Naive thymus-derived CD8-positive, alpha-beta T cell (primary cell): ENCODE data around the gene TULP3. TPM values are rescaled to one million over a fixed set of nuclear protein-coding genes. Genes with fewer than 3 reads are reported as not detected.
A peak's percentile ranks its signal among the peaks of the same experiment; 100 is the strongest.

ENCODE experiments used
- ATAC-seq, 2 donors: fragments of 150-1000 bp; cut with Tn5 transposase in 1 of 2; sonication (Bioruptor Pico), chemical (Tn5 transposase) in 1 of 2; 1 replicate in 1 of 2; 2 replicates in 1 of 2; pipeline ENCODE4 v1.10.0; 2021; ENCODE audit warnings: mild to moderate bottlenecking in 2 of 2, moderate library complexity in 2 of 2
- POLR2A ChIA-PET: fragments of 350-600 bp; sonication (Branson Sonifier 250); formaldehyde crosslinking; loops from one replicate; lab custom pipeline; 2021; ENCODE audit warnings: antibody characterized with exemption; lab: Charles Lee
- DNase-seq, 10 donors: peaks; one replicate each; pipeline versions ENCODE4 v3.0.0 to v3.0.0-alpha.2; 2020 to 2022
- H3K27ac Mint-ChIP-seq, 10 donors: one replicate each; pipeline ENCODE4 v1.8.0; 2020 to 2022; ENCODE audit warnings: mild to moderate bottlenecking in 10 of 10, mixed read lengths in 10 of 10, moderate library complexity in 4 of 10, inconsistent platforms in 1 of 10
- H3K27me3 Mint-ChIP-seq, 5 donors: one replicate each; pipeline ENCODE4 v1.8.0; 2021 to 2022; ENCODE audit warnings: mixed read lengths in 5 of 5
- H3K36me3 Mint-ChIP-seq, 3 donors: one replicate each; pipeline ENCODE4 v1.8.0; 2020 to 2022; ENCODE audit warnings: mixed read lengths in 3 of 3, mild to moderate bottlenecking in 2 of 3, inconsistent platforms in 1 of 3
- H3K4me1 Mint-ChIP-seq, 4 donors: one replicate each; pipeline ENCODE4 v1.8.0; 2021 to 2022; ENCODE audit warnings: mixed read lengths in 4 of 4
- H3K4me3 Mint-ChIP-seq, 10 donors: one replicate each; pipeline ENCODE4 v1.8.0; 2020 to 2022; ENCODE audit warnings: mild to moderate bottlenecking in 10 of 10, mixed read lengths in 10 of 10, moderate library complexity in 6 of 10, inconsistent platforms in 1 of 10
- H3K9me3 Mint-ChIP-seq, 9 donors: one replicate each; pipeline ENCODE4 v1.8.0; 2020 to 2022; ENCODE audit warnings: mixed read lengths in 9 of 9, mild to moderate bottlenecking in 3 of 9, inconsistent platforms in 1 of 9, moderate library complexity in 1 of 9
- polyA plus RNA-seq, 3 donors: library from polyadenylated mRNA; unstranded; fragments of 300-500 nt; fragmentation: Illumina TruSeq; gene quantifications; one replicate each; pipeline ENCODE4 v1.2.3, GENCODE V29; 2021
- total RNA-seq, 8 experiments: library from RNA in 2 of 8; stranded (reverse) in 2 of 8; gene quantifications; one replicate each; pipeline ENCODE4 v1.2.3 and lab custom pipeline; 2021 to 2026

Gene TULP3
- total and polyA plus RNA-seq, 5 experiments from 2014 or later: 5.8 to 11.1 (median 8.8) TPM

- Mint-ChIP-seq H3K36me3 (peaks cover 4 to 35% (median 14%) of the 10 kb centered on the region in 3 donors), H3K4me1 (peaks cover 0 to 1% (median 0%) of the 10 kb centered on the region in 4 donors), H3K27me3 (no peaks in the 10 kb centered on the region), H3K27ac (peak overlapping the region in 1 of 10 donors; percentile 8), H3K4me3 (no peak overlapping the region), H3K9me3 (no peaks in the 10 kb centered on the region)
- ATAC-seq: no peak
- no peak for DNase-seq
- POLR2A ChIA-PET: no interaction called here
Measured at GRCh38 chr12:2912216-2912575, 21.5 kb downstream of the TULP3 start.

GRCh38 chr12:2919249-2919648 lies 28.6 kb downstream of the TULP3 start:
- Mint-ChIP-seq H3K27me3 (no peaks in the 10 kb centered on the region), H3K36me3 (peaks cover 0 to 56% (median 21%) of the 10 kb centered on the region in 3 donors), H3K9me3 (no peaks in the 10 kb centered on the region), H3K4me1 (no peaks in the 10 kb centered on the region), H3K4me3 (no peak overlapping the region), H3K27ac (no peak overlapping the region)
- DNase-seq (no peak), ATAC-seq (no peak)
- POLR2A ChIA-PET: no interaction called here

- DNase-seq: no peak
- H3K9me3 Mint-ChIP-seq: no peaks in the 10 kb centered on the region
- H3K4me1 Mint-ChIP-seq: peaks cover 0 to 3% (median 0%) of the 10 kb centered on the region in 4 donors
- no peak for ATAC-seq
- H3K36me3 Mint-ChIP-seq: peaks cover 6 to 61% (median 18%) of the 10 kb centered on the region in 3 donors
- no peak overlapping the region for H3K27ac Mint-ChIP-seq
- no peaks in the 10 kb centered on the region for H3K27me3 Mint-ChIP-seq
- POLR2A ChIA-PET: no interaction called here
- H3K4me3 Mint-ChIP-seq: no peak overlapping the region
Measured at GRCh38 chr12:2922329-2922728, 31.6 kb downstream of the TULP3 start.

- Mint-ChIP-seq H3K27ac (no peak overlapping the region), H3K4me3 (no peak overlapping the region), H3K9me3 (no peaks in the 10 kb centered on the region), H3K4me1 (peaks cover 0 to 3% (median 0%) of the 10 kb centered on the region in 4 donors), H3K27me3 (no peaks in the 10 kb centered on the region), H3K36me3 (peaks cover 6 to 68% (median 20%) of the 10 kb centered on the region in 3 donors)
- POLR2A ChIA-PET: no interaction called here
- DNase-seq: no peak
- no peak for ATAC-seq
Measured at GRCh38 chr12:2923057-2923456, 32.4 kb downstream of the TULP3 start.

GRCh38 chr12:2924019-2924418 lies 33.3 kb downstream of the TULP3 start:
- ATAC-seq: no peak
- Mint-ChIP-seq H3K27ac (peak overlapping the region in 1 of 10 donors; percentile 54), H3K36me3 (peaks cover 6 to 64% (median 19%) of the 10 kb centered on the region in 3 donors), H3K27me3 (no peaks in the 10 kb centered on the region), H3K4me3 (no peak overlapping the region), H3K9me3 (no peaks in the 10 kb centered on the region), H3K4me1 (peaks cover 0 to 3% (median 0%) of the 10 kb centered on the region in 4 donors)
- POLR2A ChIA-PET: interaction anchor here (0.7 kb wide), 1 partner anchor 18 kb away, joined by 3 read pairs; no protein-coding TSS in a partner anchor
- no peak for DNase-seq

GRCh38 chr12:2925322-2925995 lies 34.8 kb downstream of the TULP3 start:
- Mint-ChIP-seq H3K4me1 (peaks cover 0 to 3% (median 0%) of the 10 kb centered on the region in 4 donors), H3K27me3 (no peaks in the 10 kb centered on the region), H3K27ac (no peak overlapping the region), H3K4me3 (no peak overlapping the region), H3K9me3 (no peaks in the 10 kb centered on the region), H3K36me3 (peaks cover 6 to 65% (median 18%) of the 10 kb centered on the region in 3 donors)
- no peak for DNase-seq
- POLR2A ChIA-PET: no interaction called here
- no peak for ATAC-seq

GRCh38 chr12:2930865-2931264 lies 40.2 kb downstream of the TULP3 start:
- H3K4me3 Mint-ChIP-seq: no peak overlapping the region
- no peak overlapping the region for H3K27ac Mint-ChIP-seq
- H3K4me1 Mint-ChIP-seq: no peaks in the 10 kb centered on the region
- POLR2A ChIA-PET: no interaction called here
- H3K36me3 Mint-ChIP-seq: peaks cover 0 to 76% (median 20%) of the 10 kb centered on the region in 3 donors
- H3K9me3 Mint-ChIP-seq: no peaks in the 10 kb centered on the region
- no peaks in the 10 kb centered on the region for H3K27me3 Mint-ChIP-seq
- no peak for DNase-seq
- ATAC-seq: no peak

- H3K9me3 Mint-ChIP-seq: no peaks in the 10 kb centered on the region
- H3K27me3 Mint-ChIP-seq: no peaks in the 10 kb centered on the region
- H3K4me1 Mint-ChIP-seq: peaks cover 0 to 3% (median 0%) of the 10 kb centered on the region in 4 donors
- peak overlapping the region in 1 of 10 donors; percentile 37 for H3K27ac Mint-ChIP-seq
- POLR2A ChIA-PET: no interaction called here
- no peak overlapping the region for H3K4me3 Mint-ChIP-seq
- peaks cover 0 to 74% (median 14%) of the 10 kb centered on the region in 3 donors for H3K36me3 Mint-ChIP-seq
- DNase-seq (no peak), ATAC-seq (no peak)
Measured at GRCh38 chr12:2933586-2933985, 42.9 kb downstream of the TULP3 start.

GRCh38 chr12:2934371-2934770 lies 43.7 kb downstream of the TULP3 start:
- peaks cover 0 to 79% (median 14%) of the 10 kb centered on the region in 3 donors for H3K36me3 Mint-ChIP-seq
- H3K4me1 Mint-ChIP-seq: peaks cover 0 to 3% (median 0%) of the 10 kb centered on the region in 4 donors
- H3K27ac Mint-ChIP-seq: peak overlapping the region in 1 of 10 donors; percentile 38
- no peaks in the 10 kb centered on the region for H3K9me3 Mint-ChIP-seq
- H3K27me3 Mint-ChIP-seq: no peaks in the 10 kb centered on the region
- DNase-seq (no peak), ATAC-seq (no peak)
- no peak overlapping the region for H3K4me3 Mint-ChIP-seq
- POLR2A ChIA-PET: no interaction called here

GRCh38 chr12:2936301-2936700 lies 45.6 kb downstream of the TULP3 start:
- Mint-ChIP-seq H3K27me3 (no peaks in the 10 kb centered on the region), H3K4me3 (no peak overlapping the region), H3K9me3 (no peaks in the 10 kb centered on the region), H3K4me1 (peaks cover 0 to 3% (median 0%) of the 10 kb centered on the region in 4 donors), H3K27ac (peak overlapping the region in 1 of 10 donors; percentile 11), H3K36me3 (peaks cover 0 to 76% (median 8%) of the 10 kb centered on the region in 3 donors)
- DNase-seq (no peak), ATAC-seq (no peak)
- POLR2A ChIA-PET: no interaction called here

GRCh38 chr12:2937500-2937899 lies 46.8 kb downstream of the TULP3 start:
- POLR2A ChIA-PET: no interaction called here
- Mint-ChIP-seq H3K27ac (no peak overlapping the region), H3K36me3 (peaks cover 0 to 71% (median 8%) of the 10 kb centered on the region in 3 donors), H3K9me3 (no peaks in the 10 kb centered on the region), H3K4me1 (peaks cover 0 to 3% (median 0%) of the 10 kb centered on the region in 4 donors), H3K4me3 (no peak overlapping the region), H3K27me3 (no peaks in the 10 kb centered on the region)
- DNase-seq: no peak
- ATAC-seq: no peak

GRCh38 chr12:2939191-2939590 lies 48.5 kb downstream of the TULP3 start:
- H3K4me1 Mint-ChIP-seq: peaks cover 0 to 3% (median 0%) of the 10 kb centered on the region in 4 donors
- H3K9me3 Mint-ChIP-seq: no peaks in the 10 kb centered on the region
- ATAC-seq (no peak), DNase-seq (no peak)
- no peaks in the 10 kb centered on the region for H3K27me3 Mint-ChIP-seq
- H3K4me3 Mint-ChIP-seq: no peak overlapping the region
- H3K36me3 Mint-ChIP-seq: peaks cover 0 to 56% (median 8%) of the 10 kb centered on the region in 3 donors
- POLR2A ChIA-PET: interaction anchor here (0.5 kb wide), 1 partner anchor 123 kb away, joined by 6 read pairs; no protein-coding TSS in a partner anchor
- peak overlapping the region in 1 of 10 donors; percentile 58 for H3K27ac Mint-ChIP-seq

GRCh38 chr12:2940564-2940963 lies 49.9 kb downstream of the TULP3 start:
- Mint-ChIP-seq H3K27ac (peak overlapping the region in 3 of 10 donors; percentile 21 to 60 (median 36)), H3K4me1 (peaks cover 0 to 6% (median 1%) of the 10 kb centered on the region in 4 donors)

More at GRCh38 chr12:2940564-2940963, 49.9 kb downstream of the TULP3 start:
- POLR2A ChIA-PET: interaction anchor here (1.3 kb wide), 1 partner anchor 50 kb away, joined by 3 read pairs; the partner anchor contains the start of gene TULP3
- Mint-ChIP-seq H3K9me3 (no peaks in the 10 kb centered on the region), H3K27me3 (no peaks in the 10 kb centered on the region), H3K36me3 (peaks cover 0 to 43% (median 0%) of the 10 kb centered on the region in 3 donors), H3K4me3 (no peak overlapping the region)
- ATAC-seq: no peak
- DNase-seq: no peak
